WERI-Rb-1 (cell line): ENCODE measurements around the gene EPHA4.

Source experiments
- DNase-seq: peaks from one replicate; pipeline ENCODE4 v3.0.0-alpha.2; 2020
- H3K27ac ChIP-seq: fragments of 250-450 bp; sonication (Bioruptor Pico); 2 replicates; pipeline ENCODE4 v1.5.1; 2020; ENCODE audit warnings: mild to moderate bottlenecking, moderate library complexity
- H3K27me3 ChIP-seq: fragments of 250-450 bp; sonication (Bioruptor Pico); 2 replicates; pipeline ENCODE4 v1.5.1; 2021; ENCODE audit warnings: mild to moderate bottlenecking, low read depth, moderate library complexity; ENCODE audit not compliant: insufficient read depth, severe bottlenecking
- H3K36me3 ChIP-seq: fragments of 250-450 bp; sonication (Bioruptor Pico); 2 replicates; pipeline ENCODE4 v1.5.1; 2020; ENCODE audit warnings: mild to moderate bottlenecking, moderate library complexity
- H3K4me3 ChIP-seq: 2 replicates; pipeline ENCODE4 v1.5.1; 2011; ENCODE audit warnings: low read depth, mild to moderate bottlenecking, control low read depth, low read length
- H3K9me3 ChIP-seq: fragments of 250-450 bp; sonication (Bioruptor Pico); 2 replicates; pipeline ENCODE4 v1.5.1; 2021; ENCODE audit warnings: mild to moderate bottlenecking, moderate library complexity; ENCODE audit not compliant: severe bottlenecking
- CTCF ChIP-seq: IDR thresholded peaks from 2 replicates; pipeline ENCODE4 v1.5.1; 2011; ENCODE audit warnings: low read depth, mild to moderate bottlenecking, control low read depth, inconsistent platforms, low read length

Gene EPHA4

DNA sequence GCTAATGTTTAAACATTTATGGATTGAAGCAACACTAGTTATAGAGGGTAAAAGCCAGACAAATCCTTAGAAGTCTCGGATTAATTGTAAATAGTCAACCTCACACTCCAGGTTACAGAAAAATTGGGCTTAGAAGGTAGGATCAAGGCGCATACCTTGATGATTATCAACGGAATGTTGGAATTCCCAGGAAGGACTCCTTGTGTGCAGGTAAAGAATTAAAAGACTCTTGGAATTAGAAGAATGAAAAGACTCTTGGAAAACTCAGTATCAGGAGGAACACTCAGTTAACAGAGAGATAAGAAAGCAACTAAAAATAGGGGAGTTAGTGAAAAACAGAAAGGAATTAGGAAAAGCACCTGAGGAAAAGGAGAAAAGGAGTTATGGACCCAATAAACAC is 29.3 kb upstream of the EPHA4 start:
- no peaks in the 10 kb centered on the region for H3K36me3 ChIP-seq
- no peaks in the 10 kb centered on the region for H3K9me3 ChIP-seq
- H3K4me3 ChIP-seq, result no peak overlapping the region
- no peak for TF ChIP-seq CTCF
- DNase-seq, result no peak
- H3K27ac ChIP-seq, result no peak overlapping the region
- H3K27me3 ChIP-seq, result no peaks in the 10 kb centered on the region

DNA sequence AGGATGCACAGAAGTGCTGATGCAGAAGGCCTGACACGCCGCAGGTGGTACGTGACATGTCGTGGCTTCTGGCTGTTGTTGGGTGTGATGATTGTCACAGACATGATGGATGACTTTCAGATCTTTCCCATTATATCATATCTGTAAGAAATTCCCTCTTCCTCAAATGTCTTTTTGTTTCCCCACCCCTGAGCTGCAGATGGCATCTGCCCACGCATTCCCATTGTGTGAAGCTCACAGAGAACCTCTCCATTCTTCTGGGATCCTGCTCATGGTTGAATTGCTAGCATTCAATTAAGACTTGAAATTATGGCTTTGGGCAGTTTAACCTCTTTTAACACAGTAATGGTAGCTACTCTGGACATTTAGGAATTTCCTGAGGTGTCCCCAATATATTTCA is 28.3 kb upstream of the EPHA4 start:
- no peaks in the 10 kb centered on the region for H3K27me3 ChIP-seq
- H3K9me3 ChIP-seq, result no peaks in the 10 kb centered on the region
- H3K4me3 ChIP-seq, result no peak overlapping the region
- H3K27ac ChIP-seq, result no peak overlapping the region
- H3K36me3 ChIP-seq, result no peaks in the 10 kb centered on the region
- TF ChIP-seq CTCF, result no peak
- no peak for DNase-seq

- Histone ChIP-seq H3K36me3 (no peaks in the 10 kb centered on the region), H3K9me3 (no peaks in the 10 kb centered on the region), H3K4me3 (no peak overlapping the region), H3K27me3 (no peaks in the 10 kb centered on the region), H3K27ac (no peak overlapping the region)
- DNase-seq, result no peak
- no peak for TF ChIP-seq CTCF
Observed at GRCh38 chr2:221596192-221596591, 24.1 kb upstream of the EPHA4 start.

DNA sequence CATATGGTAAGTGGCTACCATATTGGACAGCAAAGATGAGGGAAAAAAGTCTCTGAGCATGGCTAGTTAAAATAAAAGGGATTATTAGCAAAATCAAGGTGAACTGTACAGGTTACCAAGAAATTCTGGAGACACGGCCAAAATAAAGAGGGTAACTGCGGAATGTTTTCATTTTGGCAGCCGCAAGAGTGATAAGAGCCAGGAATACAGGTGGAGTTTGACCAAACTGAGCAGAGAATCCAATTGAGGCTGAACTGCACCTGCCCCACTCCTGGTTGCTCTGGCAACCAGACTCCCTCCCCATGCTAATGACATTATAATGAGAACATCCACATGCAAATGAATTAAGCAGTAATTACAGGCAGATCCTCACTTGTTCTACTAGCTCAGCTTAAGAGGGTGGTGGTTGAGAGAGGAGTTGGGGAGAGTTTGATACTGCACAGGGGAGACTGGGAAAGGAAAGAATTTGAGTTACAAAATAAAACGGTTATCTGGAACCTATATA is 18.8 kb upstream of the EPHA4 start:
- no peak for DNase-seq
- TF ChIP-seq CTCF, result no peak
- H3K9me3 ChIP-seq, result no peaks in the 10 kb centered on the region
- H3K4me3 ChIP-seq, result no peak overlapping the region
- H3K27me3 ChIP-seq, result no peaks in the 10 kb centered on the region
- no peak overlapping the region for H3K27ac ChIP-seq
- H3K36me3 ChIP-seq, result no peaks in the 10 kb centered on the region

DNA sequence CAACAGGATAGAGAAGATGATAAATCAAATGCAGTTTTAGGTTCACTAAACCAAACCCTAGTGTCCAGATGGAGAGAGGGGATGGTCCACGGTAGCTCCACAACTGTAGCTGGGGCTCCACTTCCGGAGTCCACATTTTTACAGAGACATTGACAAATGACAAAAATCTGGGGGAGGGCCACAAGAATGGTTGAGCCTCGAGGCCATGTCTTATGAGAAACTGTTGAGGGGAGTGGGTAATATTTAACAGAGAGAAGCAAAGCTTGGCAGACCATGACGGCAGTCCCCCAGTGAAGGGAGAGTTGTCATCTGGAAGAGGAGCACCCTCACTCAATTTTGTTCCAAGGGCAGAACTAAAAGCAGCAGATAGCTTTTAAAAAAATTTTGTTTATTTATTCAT is 17.6 kb upstream of the EPHA4 start:
- H3K9me3 ChIP-seq, result no peaks in the 10 kb centered on the region
- no peak for DNase-seq
- H3K27ac ChIP-seq, result no peak overlapping the region
- H3K4me3 ChIP-seq, result no peak overlapping the region
- H3K27me3 ChIP-seq, result no peaks in the 10 kb centered on the region
- no peaks in the 10 kb centered on the region for H3K36me3 ChIP-seq
- TF ChIP-seq CTCF, result no peak

- no peak overlapping the region for H3K4me3 ChIP-seq
- TF ChIP-seq CTCF, result no peak
- DNase-seq, result no peak
- H3K27ac ChIP-seq, result no peak overlapping the region
- no peaks in the 10 kb centered on the region for H3K27me3 ChIP-seq
- H3K9me3 ChIP-seq, result no peaks in the 10 kb centered on the region
- H3K36me3 ChIP-seq, result no peaks in the 10 kb centered on the region
Observed at GRCh38 chr2:221588306-221588985, 16.3 kb upstream of the EPHA4 start.
